Measurements from ENCODE around the gene CYB561D1. TPM values are rescaled to one million over a fixed set of nuclear protein-coding genes. Genes with fewer than 3 reads are reported as not detected.
A peak's percentile ranks its signal among the peaks of the same experiment; 100 is the strongest.

CYB561D1 gene
- total RNA-seq, 2 experiments from 2014 or later, result 12.0 to 15.0 TPM

GRCh38 chr1:109543988-109544735 is 50.3 kb downstream of the CYB561D1 start:
- intact Hi-C loops (cut with DNase I, micrococcal nuclease), result loop anchor here in 1 of 2 experiments (2.0 kb wide), 1 partner anchor 145 kb away; no protein-coding TSS in a partner anchor
- Mint-ChIP-seq H3K9me3 (no peaks in the 10 kb centered on the region), H3K27me3 (no peaks in the 10 kb centered on the region), H3K4me1 (ENCODE audit: low read depth) (peaks cover 30% of the 10 kb centered on the region), H3K27ac (no peak overlapping the region), H3K36me3 (ENCODE audit: low read depth) (peaks cover 21% of the 10 kb centered on the region), H3K4me3 (no peak overlapping the region)
- no peak for ATAC-seq (ENCODE audit: poor library complexity)
- no peak overlapping the region for H3K27ac ChIP-seq (ENCODE audit: low read depth in 1 of 2, low read length in 2 of 2)
- H3K27me3 ChIP-seq (ENCODE audit: control insufficient read depth in 1 of 2, insufficient read depth in 2 of 2, low read length in 2 of 2), result no peaks in the 10 kb centered on the region
- H3K4me1 ChIP-seq (ENCODE audit: insufficient read depth, low read length), result peaks cover 13% of the 10 kb centered on the region
- TF ChIP-seq CTCF (IDR thresholded peaks at IDR 0.05), result no peak
- H3K9me3 ChIP-seq (ENCODE audit: control insufficient read depth in 1 of 2, insufficient read depth in 1 of 2, low read length in 2 of 2), result no peaks in the 10 kb centered on the region
- CTCF ChIA-PET, result interaction anchor here (3.7 kb wide), 1 partner anchor 96 kb away, joined by 43 read pairs; no protein-coding TSS in a partner anchor
- no peaks in the 10 kb centered on the region for H3K36me3 ChIP-seq (ENCODE audit: insufficient read depth, low read length)
- no peak overlapping the region for H3K4me3 ChIP-seq (ENCODE audit: low read length)
- POLR2A ChIA-PET, result no interaction called here
- DNase-seq, result peak in 1 of 14 experiments; percentile 20

DNA sequence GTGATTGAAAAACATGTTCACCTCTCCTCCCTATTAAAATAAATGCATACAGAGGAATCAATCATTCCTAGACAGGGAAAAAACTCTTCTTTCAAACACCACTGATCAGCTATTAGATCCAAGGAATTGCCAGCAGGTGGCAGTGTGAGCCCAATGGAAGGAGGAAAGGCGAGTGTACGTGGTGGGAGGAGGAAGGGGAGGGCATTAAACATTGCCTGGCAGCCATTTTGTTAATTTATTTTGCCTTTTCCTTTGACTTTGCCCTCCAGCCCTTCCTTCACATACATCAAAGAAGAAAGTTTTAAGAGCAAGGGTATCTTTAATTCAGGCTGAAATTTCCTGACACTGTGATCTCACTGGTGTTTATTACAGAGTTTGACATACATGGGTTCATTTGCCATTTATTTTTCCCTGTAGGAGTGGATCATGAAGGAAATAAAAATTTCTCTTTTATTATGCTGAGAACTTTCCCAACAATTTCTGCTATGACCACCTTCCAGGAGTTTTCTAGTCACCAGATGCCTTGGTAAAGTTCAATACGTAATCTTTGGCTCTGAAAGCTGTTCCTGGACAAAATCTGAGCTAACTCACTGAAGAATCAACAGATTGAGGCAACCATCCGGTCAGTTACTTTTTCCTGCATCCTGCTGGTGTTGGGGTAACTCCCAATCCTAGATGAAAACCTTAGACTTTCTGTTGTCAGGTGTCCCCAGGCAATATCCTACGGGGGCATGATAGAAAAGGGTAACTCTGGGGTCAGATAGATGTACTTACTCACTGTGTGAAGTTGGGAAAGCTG is 52.6 kb downstream of the CYB561D1 start:
- H3K9me3 ChIP-seq (ENCODE audit: control insufficient read depth in 1 of 2, insufficient read depth in 1 of 2, low read length in 2 of 2), result no peaks in the 10 kb centered on the region
- peaks cover 22% of the 10 kb centered on the region for H3K36me3 Mint-ChIP-seq (ENCODE audit: low read depth)
- H3K4me1 Mint-ChIP-seq (ENCODE audit: low read depth), result peaks cover 50% of the 10 kb centered on the region
- peak overlapping the region; percentile 73 for H3K4me3 ChIP-seq (ENCODE audit: low read length)
- ChIA-PET CTCF (interaction anchor here (0.6 to 3.7 kb wide), 29 partner anchors 13 to 488 kb away, joined by 3 to 43 read pairs (median 5); partner anchors contain the start of genes AHCYL1, AMPD2, CYB561D1 and GNAT2), POLR2A (interaction anchor here (0.7 to 1.9 kb wide), 16 partner anchors 13 to 488 kb away, joined by 3 to 18 read pairs (median 5); partner anchors contain the start of genes AHCYL1, AMPD2, ATXN7L2 and GNAT2)
- peak overlapping the region; percentile 33 to 92 for H3K27ac ChIP-seq (ENCODE audit: low read depth in 1 of 2, low read length in 2 of 2)
- peak overlapping the region; percentile 99 for H3K4me3 Mint-ChIP-seq
- peaks cover 21% of the 10 kb centered on the region for H3K4me1 ChIP-seq (ENCODE audit: insufficient read depth, low read length)
- TF ChIP-seq CTCF (IDR thresholded peaks at IDR 0.05), result peak; percentile 96
- H3K36me3 ChIP-seq (ENCODE audit: insufficient read depth, low read length), result no peaks in the 10 kb centered on the region
- H3K9me3 Mint-ChIP-seq, result no peaks in the 10 kb centered on the region
- DNase-seq (peak; percentile 78 to 94 (median 88)), ATAC-seq (ENCODE audit: poor library complexity) (peak; percentile 55)
- intact Hi-C loops (cut with DNase I, micrococcal nuclease), result loop anchor here (1.0 to 5.0 kb wide), 8 partner anchors 75 to 465 kb away; partner anchors contain the start of genes AHCYL1 (in 2 of the 2), GSTM1 (in 1 of the 2) and PSMA5 (in 1 of the 2)
- H3K27me3 Mint-ChIP-seq, result no peaks in the 10 kb centered on the region
- no peaks in the 10 kb centered on the region for H3K27me3 ChIP-seq (ENCODE audit: control insufficient read depth in 1 of 2, insufficient read depth in 2 of 2, low read length in 2 of 2)
- peak overlapping the region; percentile 97 for H3K27ac Mint-ChIP-seq
